Upper lobe of left lung (tissue), 4 donors: ENCODE data around the gene ECSIT.

Experiments used
- CTCF ChIP-seq, 6 experiments: fragments of 450-650 bp in 4 of 6; fragments of 200-600 bp in 2 of 6; sonication (generic) in 2 of 6; IDR thresholded peaks; one replicate each; pipeline ENCODE4 v1.5.1; 2016 to 2019; ENCODE audit warnings: antibody characterized with exemption in 6 of 6
- EP300 ChIP-seq, 4 donors: sonication (generic); formaldehyde crosslinking; IDR thresholded peaks; one replicate each; pipeline ENCODE4 v1.5.1; 2017; ENCODE audit warnings: antibody characterized with exemption in 4 of 4, control low read depth in 2 of 4
- POLR2A ChIP-seq, 4 donors: fragments of 450-650 bp; IDR thresholded peaks; one replicate each; pipeline ENCODE4 v1.5.1; 2016 to 2017; ENCODE audit warnings: antibody characterized with exemption in 4 of 4, mild to moderate bottlenecking in 2 of 4

GRCh38 chr19:11539495-11540365 is 10.8 kb upstream of the ECSIT start:
- no peak for TF ChIP-seq CTCF (IDR thresholded peaks at IDR 0.05)
- TF ChIP-seq EP300 (IDR thresholded peaks at IDR 0.05) = no peak
- TF ChIP-seq POLR2A (IDR thresholded peaks at IDR 0.05) = no peak
